DMS114 treated with DMSO at 0.1 percent for 48 hours (cell line): Measurements from ENCODE around the gene CHST13.
A peak's percentile ranks its signal among the peaks of the same experiment; 100 is the strongest.

Source experiments
- DNase-seq: peaks from one replicate; lab custom pipeline; 2025; ENCODE audit not compliant: unreplicated experiment; lab: John Stamatoyannopoulos, UW

CHST13 gene, protein sequence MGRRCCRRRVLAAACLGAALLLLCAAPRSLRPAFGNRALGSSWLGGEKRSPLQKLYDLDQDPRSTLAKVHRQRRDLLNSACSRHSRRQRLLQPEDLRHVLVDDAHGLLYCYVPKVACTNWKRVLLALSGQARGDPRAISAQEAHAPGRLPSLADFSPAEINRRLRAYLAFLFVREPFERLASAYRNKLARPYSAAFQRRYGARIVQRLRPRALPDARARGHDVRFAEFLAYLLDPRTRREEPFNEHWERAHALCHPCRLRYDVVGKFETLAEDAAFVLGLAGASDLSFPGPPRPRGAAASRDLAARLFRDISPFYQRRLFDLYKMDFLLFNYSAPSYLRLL

DNA sequence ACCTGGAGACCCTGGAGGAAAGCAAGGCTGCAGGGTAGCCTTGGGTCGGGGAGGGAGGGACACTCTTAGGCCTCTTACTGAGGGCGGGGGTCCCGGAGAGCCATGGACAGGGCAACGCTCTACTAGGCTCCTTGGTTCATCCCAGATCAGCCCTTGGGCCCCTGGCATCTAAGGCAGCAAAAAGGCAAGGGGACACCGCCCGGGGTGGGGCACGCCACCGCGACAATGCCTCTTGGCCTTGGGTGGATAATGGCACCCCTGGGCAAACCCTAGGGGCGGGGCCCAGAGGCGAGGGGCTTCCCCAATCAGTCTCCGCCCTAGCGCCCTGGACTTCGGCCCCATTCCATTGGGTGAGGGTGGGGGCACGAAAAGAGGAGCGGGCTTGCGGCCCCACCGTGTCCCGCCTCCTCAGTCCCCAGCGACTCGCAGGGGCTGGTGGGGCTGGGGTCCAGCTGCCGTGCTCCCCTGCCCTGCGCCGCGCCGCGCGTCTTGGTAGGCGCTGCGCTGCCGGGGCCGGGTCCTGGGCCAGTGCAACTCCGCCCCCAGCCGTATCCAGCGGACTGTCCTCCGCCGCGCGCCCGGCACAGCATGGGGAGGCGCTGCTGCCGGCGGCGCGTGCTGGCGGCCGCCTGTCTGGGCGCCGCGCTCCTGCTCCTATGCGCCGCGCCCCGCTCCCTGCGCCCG lies at the start of gene CHST13:
CHST13 (plus strand) TSS at position 411 of the 684 bp plus-strand sequence; CDS start at position 589, 178 bp downstream.
- DNase-seq, result peak; percentile 17

DNA sequence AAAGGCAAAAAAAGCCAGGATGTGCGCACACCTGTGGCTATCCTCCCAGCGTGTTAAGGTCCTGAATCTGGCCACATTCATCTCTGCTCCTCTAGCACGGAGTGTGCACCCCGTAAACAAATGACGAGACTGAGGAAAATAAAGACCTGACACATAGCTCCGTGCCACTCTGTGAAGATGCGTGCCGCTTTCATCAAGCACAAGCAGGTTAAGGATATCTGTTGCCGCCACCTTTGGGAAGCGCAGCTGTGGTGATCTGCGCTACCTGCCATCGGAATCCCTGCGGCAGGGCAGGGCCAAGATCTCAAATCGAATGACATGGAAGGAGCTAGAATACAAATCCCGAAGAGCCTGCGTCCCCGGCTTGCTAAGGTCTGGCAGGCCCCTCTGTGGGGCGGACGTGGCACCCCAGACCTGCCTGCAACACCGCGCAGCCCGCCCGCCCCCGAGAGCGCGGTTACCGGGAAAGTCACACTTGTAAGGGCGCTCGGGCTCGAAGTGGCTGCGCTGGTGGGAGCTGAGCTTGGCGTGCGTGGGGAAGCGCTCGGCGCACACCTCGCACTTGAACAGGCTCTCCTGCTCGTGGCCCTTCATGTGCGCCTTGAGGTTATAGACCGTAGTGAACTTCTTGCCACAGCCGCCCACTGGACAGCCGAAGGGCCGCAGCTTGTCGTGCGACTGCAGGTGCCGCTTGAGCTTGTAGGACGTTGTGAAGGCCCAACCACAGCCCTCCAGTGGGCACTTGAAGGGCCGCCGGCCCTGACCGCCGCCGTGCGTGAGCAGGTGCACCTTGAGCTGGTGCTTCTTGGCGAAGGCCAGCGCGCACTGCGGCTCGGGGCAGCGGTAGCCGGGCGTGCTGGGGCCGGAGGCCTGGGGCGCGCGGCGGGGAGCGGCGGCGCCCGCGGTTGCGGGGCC lies 49.2 kb upstream of the CHST13 start:
- peak; percentile 8 for DNase-seq

DNA sequence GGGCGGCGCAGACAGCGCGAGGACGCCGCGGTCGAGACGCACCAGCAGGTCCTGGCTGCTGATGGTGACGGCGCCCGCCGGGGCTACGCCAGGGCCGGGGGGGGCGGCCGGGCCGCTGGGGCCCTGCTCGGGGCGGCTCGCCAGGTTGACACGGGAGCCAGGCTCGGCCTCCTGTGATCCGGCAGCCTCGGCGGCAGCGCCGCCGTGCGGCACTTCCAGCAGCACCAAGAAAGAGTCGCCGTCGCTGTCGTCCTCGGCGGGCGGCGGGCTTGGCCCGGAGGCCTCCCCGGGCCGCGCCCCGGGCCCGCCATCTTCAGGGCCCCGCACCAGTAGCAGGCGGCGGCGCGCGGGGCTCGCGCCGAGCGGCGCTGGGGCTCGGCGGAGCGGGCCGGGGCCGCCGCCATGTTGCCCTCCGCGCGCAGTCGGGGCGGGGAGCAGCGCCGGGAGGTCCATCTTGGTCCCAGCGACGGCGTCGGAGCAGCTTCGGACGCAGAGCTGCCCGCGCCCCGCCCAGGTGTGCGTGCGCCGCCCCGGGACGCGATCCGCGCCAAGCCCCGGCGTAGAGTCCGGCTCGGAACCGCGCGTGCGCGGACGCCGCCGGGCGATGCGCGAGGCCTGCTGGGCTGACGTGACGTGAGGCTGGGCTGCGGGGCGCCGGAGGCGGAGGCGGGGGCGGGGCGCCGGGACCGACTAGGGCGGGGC lies 48.4 kb upstream of the CHST13 start, which contains the start of gene ZXDC:
ZXDC (minus strand) TSS at position 479 of the 702 bp plus-strand sequence; CDS start at position 453, 26 bp downstream.
- DNase-seq, result peak; percentile 73

GRCh38 chr3:126476166-126477060 lies 47.5 kb upstream of the CHST13 start:
- peak; percentile 33 for DNase-seq

- DNase-seq, result no peak
Observed at GRCh38 chr3:126477061-126477380, 46.9 kb upstream of the CHST13 start.

DNA sequence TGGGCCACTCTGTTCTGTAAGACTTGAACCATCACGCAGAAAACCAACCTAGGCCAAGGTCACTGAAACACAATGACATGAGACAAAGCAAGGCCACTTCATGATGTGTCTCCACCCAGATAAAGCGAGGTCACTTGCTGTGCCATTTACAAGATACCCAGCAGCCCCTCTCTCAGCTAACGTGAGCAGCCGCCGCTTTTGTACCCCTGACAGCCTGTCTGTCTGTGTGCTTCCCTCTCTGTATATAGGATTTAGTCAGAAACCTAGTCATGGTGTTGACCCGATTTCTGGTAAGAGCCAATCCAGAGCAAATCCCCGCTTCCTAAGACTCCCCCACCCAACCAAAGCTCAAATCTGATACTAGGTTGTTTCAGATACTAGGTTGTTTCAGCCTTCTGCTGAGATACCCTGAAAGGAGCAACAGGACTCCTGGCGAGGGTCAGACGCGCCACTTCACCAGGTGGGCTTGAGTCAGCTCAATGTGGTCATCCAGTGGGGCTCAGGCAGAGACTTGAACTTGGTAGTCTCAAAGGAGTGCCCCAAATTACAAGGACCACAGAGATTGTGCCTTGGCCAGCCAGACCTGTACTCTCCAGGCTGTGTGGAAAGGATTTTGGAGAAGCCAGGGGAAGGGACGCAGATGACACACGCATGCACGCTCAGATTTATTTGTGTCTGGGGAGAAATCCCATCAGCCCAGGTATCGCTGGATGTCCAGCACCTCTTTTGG lies 45.2 kb upstream of the CHST13 start:
- no peak for DNase-seq

GRCh38 chr3:126479642-126480041 lies 44.3 kb upstream of the CHST13 start:
- no peak for DNase-seq

DNA sequence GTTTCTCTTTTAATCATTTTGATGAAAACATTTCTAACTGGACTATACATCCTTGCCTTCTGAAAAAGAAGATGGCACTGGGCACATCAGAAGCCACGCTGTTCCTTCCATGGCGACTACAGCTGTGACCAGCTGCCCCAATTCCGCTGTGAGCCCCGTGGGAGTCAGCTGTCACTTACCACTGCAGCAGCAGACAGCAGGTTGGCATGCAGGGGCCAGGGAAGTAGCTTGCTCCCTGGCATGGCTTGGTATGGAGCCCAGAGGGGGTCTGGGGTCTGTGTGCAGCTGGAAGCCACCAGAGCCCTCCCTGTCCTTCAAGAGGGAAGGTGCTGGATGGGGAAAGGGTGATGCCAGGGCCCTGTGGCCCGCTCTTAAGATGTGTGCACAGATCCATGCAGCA lies 43.7 kb upstream of the CHST13 start:
- no peak for DNase-seq

GRCh38 chr3:126480861-126481260 lies 43.1 kb upstream of the CHST13 start:
- no peak for DNase-seq

GRCh38 chr3:126481808-126482502 lies 42.0 kb upstream of the CHST13 start:
- DNase-seq, result no peak

- DNase-seq, result no peak
Observed at GRCh38 chr3:126482503-126483255, 41.3 kb upstream of the CHST13 start.

GRCh38 chr3:126483321-126483761 lies 40.6 kb upstream of the CHST13 start:
- no peak for DNase-seq

GRCh38 chr3:126484148-126484547 lies 39.8 kb upstream of the CHST13 start:
- DNase-seq, result no peak

- DNase-seq, result no peak
Observed at GRCh38 chr3:126484662-126485061, 39.3 kb upstream of the CHST13 start.

DNA sequence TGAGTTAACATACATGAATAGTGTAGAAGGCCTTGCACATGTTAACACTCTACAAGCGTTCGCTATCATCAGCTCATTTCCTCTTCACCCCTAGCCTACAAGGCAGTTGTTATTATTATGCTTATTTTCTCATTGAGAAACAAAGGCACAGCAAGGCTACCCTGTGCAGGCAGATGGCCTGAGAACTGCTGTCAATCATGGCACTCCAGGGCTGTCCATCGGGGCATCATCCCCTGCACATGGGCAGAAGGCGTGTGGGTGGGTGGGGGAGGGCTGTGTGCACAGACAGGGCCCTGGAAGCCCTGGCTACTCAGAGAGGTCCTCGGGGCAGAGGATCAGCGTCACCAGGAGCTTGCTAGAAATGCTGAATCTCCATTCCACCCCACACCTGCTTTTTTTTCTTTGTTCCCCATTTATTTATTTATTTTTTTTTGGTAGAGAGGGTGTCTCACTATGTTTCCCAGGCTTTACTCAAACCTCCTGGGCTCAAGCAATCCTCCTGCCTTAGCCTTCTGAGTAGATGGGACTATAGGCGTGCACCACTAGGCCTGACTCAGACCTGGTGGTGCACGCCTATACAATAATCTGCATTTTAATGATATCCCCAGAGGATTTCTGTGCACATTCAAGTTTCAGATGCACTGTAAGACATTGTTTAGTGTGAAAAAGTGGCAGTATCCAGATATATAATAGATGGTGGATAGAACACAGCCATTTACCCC lies 38.6 kb upstream of the CHST13 start:
- no peak for DNase-seq

DNA sequence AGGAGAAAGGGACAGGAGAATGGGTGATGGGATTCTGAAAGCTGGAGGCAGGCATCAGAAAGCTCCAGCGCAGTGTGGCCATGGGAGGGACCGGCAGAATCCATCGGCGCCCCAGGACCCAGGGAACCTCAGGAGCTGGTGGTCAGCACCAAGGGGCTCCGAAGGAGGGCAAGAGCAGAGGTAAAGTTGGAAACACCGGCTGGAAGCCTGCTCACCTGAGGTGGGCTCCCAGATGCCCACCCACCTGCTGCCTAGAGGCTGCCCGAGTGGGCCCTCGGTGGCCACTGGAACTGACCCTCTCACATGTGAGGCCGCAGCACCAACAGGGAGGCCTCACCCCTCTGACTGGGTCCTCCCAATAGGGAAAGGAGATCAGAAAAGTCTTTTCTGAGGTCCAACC lies 38.0 kb upstream of the CHST13 start:
- DNase-seq, result no peak

DNA sequence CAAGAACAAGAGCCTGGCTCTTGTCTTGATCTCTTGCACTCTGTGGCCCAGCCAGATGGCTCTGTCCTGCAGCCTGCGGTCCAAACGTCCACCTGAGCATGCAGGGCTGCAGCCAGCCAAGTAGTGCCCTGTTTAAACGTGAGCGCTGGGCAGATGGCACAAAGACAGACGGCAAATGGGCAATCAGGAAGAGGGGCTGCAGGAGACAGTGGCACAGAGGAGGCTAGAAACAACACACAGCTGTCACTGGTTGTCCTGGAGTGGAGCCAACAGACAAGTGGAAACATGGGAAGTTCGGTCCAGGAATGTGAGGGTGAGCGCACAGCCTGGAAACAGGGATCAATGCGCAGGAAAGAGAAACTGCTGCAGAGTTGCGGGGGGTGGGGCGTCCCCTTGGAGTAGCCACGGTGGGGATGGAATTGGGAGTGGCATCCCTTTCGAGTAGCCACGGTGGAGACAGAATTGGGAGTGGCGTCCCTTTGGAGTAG lies 37.6 kb upstream of the CHST13 start:
- DNase-seq, result no peak
